GM04504 (cell line): ENCODE results near the gene UQCC5.

Experiments used
- DNase-seq: peaks from one replicate; pipeline ENCODE4 v3.0.0-alpha.2; 2012; ENCODE audit warnings: low read depth

The UQCC5 gene

DNA sequence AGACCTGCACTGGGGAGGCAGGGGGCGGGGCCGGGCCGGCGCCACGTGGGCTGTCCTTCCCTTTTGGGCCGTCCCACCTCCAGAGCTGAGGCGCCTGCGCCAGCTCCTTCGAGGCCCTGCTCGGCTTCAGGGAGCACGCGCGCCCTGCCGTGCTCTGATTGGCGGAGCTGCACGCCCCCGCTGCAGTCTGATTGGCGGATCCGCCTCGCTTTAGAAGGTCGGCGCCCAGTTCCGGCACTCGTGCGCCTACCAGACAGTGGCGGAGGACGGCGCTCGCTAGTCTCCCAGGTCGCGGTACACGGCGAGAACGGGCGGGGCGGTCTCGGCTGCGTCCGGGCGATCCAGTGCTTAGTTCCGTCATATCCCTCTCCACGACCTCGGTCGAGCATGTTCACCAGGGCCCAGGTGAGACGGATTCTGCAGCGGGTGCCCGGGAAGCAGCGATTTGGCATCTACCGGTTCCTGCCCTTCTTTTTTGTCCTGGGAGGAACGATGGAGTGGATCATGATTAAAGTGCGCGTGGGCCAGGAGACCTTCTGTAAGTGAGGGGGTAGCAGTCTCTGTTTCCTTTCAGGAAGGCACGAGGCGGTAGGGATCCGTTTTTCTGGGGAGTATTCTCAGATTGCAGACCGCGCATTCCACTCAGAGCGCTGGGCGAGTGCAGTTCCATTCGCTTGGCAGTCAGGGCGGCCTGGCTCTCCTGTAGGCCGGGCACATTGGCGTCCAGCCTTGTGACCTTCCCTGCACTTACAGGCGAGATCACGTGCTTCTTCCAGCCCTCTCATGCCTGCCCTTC is at the start of gene UQCC5:
Gene UQCC5 (plus strand): TSS at position 237 of the 796 bp plus-strand sequence. CDS start 151 bp downstream, at position 388.
- peak; percentile 96 for DNase-seq

DNA sequence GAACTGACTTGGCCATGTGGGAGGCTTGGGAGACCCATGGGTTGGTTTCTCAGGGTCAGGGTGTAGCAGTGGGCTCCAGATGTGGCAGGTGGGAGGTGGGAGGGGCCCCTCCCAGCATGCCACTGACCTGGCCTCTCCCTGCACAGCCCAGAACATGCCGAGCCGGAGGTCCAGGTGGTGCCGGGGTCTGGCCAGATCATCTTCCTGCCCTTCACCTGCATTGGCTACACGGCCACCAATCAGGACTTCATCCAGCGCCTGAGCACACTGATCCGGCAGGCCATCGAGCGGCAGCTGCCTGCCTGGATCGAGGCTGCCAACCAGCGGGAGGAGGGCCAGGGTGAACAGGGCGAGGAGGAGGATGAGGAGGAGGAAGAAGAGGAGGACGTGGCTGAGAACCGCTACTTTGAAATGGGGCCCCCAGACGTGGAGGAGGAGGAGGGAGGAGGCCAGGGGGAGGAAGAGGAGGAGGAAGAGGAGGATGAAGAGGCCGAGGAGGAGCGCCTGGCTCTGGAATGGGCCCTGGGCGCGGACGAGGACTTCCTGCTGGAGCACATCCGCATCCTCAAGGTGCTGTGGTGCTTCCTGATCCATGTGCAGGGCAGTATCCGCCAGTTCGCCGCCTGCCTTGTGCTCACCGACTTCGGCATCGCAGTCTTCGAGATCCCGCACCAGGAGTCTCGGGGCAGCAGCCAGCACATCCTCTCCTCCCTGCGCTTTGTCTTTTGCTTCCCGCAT is 49.2 kb upstream of the UQCC5 start:
- no peak for DNase-seq

- DNase-seq: no peak
These were observed 48.4 kb upstream of the UQCC5 start for GRCh38 chr3:52487788-52488691.

DNA sequence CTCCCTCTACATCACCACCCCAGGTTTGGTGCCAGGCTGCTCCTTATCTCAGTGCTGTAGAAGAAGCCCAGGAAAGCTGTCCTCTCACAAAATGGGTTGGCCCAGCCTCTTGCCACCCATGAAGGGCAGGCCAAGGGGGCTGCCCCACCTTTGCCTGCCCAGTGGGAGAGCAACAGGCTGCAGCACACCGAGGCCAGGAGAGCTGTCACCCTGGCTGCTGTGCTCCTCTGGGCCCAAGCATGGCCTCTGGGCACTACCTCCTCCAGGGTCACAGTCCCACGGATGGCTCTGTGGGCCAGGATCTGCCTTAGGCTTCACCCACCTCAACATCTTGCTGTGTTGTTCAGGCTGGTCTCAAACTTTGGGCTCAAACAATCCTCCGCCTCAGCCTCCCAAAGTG is 47.7 kb upstream of the UQCC5 start:
- DNase-seq: no peak

GRCh38 chr3:52489453-52489852 is 47.0 kb upstream of the UQCC5 start:
- no peak for DNase-seq

DNA sequence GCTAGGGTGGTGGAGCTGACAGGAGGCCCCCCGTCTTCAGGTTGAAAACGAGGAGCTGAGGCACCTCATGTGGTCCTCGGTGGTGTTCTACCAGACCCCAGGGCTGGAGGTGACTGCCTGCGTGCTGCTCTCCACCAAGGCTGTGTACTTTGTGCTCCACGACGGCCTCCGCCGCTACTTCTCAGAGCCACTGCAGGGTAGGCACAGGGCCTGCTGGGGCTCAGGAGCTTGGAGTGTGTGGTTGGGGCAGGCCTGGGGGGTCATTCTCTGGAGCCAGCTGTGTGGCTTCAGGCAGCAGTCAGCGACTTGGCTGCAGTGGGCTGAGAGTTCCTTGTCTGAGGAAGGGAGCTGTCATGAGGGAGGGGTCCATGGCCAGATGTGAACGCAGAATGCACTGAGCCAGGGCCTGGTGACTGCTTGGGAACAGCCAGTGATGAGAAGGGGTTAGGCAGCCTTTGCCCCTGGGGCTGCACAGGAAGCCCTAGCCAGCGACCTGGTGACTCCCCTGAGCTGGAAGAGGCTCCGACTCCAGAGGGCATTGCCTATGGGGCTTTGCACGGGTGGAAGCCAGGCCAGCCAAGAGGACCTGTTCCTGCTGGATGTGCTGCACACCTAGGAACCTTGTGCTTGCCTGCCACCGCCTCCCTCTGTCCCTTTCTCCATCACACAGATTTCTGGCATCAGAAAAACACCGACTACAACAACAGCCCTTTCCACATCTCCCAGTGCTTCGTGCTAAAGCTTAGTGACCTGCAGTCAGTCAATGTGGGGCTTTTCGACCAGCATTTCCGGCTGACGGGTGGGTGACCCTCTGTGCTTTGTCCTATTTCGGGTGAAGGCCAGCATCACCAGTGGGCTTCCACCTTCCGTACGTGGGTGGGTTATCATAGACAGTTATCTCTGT is 46.1 kb upstream of the UQCC5 start:
- no peak for DNase-seq

- no peak for DNase-seq
These were observed 45.4 kb upstream of the UQCC5 start for GRCh38 chr3:52490939-52491526.

DNA sequence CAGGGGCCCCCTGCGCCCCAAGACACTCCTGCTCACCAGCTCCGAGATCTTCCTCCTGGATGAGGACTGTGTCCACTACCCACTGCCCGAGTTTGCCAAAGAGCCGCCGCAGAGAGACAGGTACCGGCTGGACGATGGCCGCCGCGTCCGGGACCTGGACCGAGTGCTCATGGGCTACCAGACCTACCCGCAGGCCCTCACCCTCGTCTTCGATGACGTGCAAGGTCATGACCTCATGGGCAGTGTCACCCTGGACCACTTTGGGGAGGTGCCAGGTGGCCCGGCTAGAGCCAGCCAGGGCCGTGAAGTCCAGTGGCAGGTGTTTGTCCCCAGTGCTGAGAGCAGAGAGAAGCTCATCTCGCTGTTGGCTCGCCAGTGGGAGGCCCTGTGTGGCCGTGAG is 44.3 kb upstream of the UQCC5 start:
- no peak for DNase-seq

DNA sequence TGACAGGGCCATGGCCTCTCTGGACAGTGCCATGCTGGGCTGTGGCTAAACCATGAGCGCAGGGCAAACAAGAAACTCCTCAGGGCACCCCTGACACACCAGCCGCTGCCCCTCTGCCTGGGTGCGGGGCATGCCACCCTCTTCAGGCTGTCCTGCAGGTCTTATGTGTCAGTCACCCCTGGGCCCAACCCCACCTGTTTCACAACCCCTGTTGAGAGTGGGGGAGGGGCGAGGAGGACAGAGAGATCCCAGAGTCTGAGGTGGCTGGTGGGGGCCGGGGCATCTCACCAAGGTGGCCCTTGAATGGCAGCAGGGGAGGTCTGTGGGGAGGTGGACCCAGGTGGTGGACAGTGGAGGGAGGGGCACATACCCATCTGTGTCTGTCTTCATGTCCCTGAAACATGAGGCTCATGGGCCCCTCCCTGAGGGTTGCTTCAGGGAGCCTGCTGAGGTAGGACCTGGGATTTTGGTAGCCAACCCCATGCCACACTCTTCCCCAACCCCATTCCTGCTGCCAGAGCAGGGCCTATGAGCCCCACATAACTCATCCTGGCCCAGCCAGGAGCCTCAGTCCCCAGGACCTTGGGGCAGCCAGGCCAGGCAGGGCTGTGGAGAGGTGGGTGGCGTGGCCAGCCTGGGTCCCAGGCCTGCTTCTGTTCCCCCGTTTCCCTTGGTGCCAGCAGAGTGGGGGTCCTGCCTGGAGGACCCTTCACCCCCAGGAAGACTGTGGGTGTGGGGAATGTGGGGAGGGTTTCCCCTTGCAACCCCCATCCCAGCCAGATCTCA is 43.0 kb upstream of the UQCC5 start:
- DNase-seq: no peak

DNA sequence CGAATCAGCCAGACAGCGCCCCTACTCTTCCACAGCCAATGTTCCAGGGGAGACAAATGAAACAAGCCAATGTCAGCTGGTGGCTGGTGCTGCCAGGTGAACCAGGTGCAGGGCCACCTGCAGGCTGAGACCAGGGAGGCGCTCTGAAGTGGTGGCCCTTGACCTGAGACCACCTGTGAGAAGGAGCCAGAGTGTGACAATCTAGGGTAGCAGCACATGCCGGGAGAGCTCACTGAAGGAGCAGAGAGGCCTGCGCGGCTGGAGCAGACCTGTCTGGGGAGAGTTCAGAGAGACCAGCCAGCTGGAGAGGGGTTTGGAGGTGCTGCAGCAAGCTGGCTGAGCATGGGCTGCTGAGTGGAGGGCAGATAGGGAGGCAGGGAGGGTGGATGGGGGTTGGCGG is 42.0 kb upstream of the UQCC5 start:
- DNase-seq: no peak

DNA sequence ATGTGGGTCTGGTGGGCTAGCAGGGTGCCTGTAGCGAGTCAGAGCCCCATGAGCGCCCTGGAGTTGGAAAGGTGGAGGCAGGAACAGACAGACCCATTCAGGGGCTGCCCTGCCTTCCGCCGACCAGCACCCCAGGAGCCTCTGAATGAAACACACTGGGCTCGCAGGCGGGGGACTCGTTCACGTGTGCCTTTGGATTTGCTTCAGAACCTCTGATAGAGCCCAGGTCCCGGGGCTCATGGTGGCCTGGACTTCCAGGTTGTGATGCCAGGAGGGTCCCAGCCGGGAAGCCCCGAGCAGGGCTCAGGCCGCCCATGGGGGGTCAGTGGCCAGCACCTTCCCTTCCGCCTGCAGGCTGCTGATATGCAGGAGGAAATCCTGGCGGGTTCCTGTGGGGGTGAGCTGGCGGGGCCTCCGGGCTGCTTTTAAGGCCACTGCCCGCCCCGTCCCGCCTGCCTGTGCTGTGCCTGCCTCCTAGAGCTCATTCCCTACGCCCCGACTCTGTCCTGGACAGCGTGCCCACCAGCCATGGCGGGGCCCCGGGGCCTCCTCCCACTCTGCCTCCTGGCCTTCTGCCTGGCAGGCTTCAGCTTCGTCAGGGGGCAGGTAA is 41.4 kb upstream of the UQCC5 start, which contains the start of gene STAB1:
Gene STAB1 (plus strand): TSS at position 453 of the 610 bp plus-strand sequence. CDS start 76 bp downstream, at position 529.
- DNase-seq: no peak

DNA sequence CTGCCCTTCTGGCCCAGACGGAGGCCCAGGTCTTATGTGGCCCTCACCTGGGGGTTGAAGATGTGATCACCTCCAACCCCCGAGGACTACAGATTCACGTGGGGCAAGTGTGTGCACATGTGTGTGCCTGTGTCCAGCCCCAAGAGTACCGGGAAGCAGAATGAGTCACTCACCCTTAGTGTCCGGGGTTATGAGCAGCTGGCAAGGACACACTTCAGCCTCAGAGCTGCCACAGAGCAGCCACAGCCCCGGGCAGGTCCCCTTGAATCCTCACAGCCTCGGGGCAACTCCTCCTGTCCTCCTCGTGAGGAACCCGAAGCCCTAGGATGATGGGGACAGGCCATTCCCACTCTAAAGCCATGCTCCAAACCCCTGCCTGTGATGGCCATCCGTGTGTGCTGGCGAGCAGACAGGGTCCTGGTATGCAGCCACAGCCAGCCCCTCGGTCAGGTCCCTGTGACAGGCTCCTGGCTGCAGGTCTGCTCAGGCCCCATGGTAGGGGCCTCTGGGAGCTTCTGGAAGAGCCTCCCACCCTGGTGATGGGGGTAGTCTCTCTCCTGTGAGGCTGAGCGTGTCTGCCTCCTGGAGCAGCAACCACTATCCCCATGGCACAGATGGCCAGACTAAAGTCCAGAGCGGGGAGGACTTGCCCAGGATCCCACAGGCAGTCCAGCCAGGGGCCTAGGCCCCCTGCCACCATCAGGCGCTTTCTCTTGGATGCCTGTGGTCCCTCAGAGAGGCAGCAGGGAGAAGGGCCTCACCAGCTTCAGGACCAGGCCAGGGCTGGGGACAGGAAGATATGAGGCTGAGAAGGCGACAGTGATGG is 40.4 kb upstream of the UQCC5 start:
- DNase-seq: peak; percentile 36

- peak; percentile 50 for DNase-seq
These were observed 38.0 kb upstream of the UQCC5 start for GRCh38 chr3:52498137-52499054.

GRCh38 chr3:52501046-52501445 is 35.4 kb upstream of the UQCC5 start:
- no peak for DNase-seq

GRCh38 chr3:52502001-52502400 is 34.4 kb upstream of the UQCC5 start:
- no peak for DNase-seq

DNA sequence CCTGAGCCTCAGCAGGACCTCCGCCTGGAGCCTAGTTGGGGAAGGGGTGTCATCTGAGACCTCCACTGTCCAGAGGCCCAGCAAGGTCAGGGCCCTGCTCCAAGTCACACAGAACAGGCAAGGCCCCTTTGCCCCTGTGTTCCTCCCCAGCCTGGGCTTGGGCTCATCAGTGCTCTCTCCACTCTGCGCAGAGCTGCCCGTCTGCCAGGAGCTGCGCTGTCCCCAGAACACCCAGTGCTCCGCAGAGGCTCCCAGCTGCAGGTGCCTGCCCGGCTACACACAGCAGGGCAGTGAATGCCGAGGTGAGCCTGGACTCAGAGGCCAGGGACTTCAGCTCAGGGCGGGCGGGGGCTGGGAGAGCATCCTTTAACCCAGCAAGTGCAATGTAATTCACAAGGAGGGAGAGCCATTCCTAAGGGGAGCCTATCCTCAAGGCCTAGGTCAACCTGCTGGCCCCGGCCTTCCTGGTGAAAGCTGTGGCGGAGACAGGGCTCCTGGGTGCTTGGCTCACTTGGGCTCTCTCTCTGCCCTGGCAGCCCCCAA is 33.5 kb upstream of the UQCC5 start:
- DNase-seq: no peak

DNA sequence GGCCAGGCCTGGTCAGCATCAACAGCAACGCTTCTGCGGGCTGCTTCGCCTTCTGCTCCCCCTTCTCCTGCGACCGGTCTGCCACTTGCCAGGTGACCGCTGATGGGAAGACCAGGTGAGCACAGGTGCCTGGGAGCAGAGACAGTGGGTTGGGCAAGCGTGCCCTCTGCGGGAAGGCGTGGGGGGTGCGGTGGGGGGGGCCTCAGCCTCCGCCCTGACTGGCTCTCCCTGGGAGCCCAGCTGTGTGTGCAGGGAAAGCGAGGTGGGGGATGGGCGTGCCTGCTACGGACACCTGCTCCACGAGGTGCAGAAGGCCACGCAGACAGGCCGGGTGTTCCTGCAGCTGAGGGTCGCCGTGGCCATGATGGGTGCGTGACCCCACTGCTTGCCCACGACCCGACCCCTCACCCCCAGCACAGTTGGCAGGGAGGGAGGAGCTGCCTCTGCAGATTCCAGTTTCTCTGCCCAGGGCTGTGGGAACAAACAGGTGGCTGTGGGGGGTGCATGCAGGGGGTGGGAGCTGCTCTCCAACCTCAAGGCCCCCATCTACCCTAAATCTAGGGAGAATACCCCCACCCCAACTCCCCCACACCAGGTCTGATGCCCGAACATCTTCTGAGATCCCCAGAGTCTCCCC is 32.5 kb upstream of the UQCC5 start:
- no peak for DNase-seq
